ENCODE results near the gene C1QL1.

- no peak for TF ChIP-seq CTCF (IDR thresholded peaks at IDR 0.05; ENCODE audit: low read length)
- no peak for TF ChIP-seq EZH2 (optimal IDR thresholded peaks at IDR 0.05; ENCODE audit: low read depth, low read length)
Measured at GRCh38 chr17:44915321-44915726, 52.8 kb downstream of the C1QL1 start, which contains the start of gene GFAP.
